HG02938 (cell line): ENCODE data around the gene FNDC4.
"Not testable (repeated sequence)": the region's sequence is repeated elsewhere in the genome, so short reads cannot be mapped to it uniquely, and the experiment has no call there.

Experiments used
- ATAC-seq: cut with Tn5 transposase; IDR thresholded peaks from one replicate; pipeline ENCODE4 v1.9.1; 2021; ENCODE audit warnings: mild to moderate bottlenecking, moderate library complexity; ENCODE audit not compliant: unreplicated experiment

The FNDC4 gene

GRCh38 chr2:27494944-27495554 is at the start of gene FNDC4:
Gene FNDC4 (minus strand): TSS chr2:27495200. CDS start chr2:27494679, 521 bp downstream.
- ATAC-seq = no peak

GRCh38 chr2:27544143-27544821 is 49.3 kb upstream of the FNDC4 start:
- no peak for ATAC-seq

- not testable (repeated sequence) for ATAC-seq
These were observed 44.6 kb upstream of the FNDC4 start for GRCh38 chr2:27539649-27540048.

GRCh38 chr2:27538839-27539450 is 43.9 kb upstream of the FNDC4 start:
- ATAC-seq = not testable (repeated sequence)

- ATAC-seq = no peak
These were observed 42.3 kb upstream of the FNDC4 start for GRCh38 chr2:27537287-27537686.

- no peak for ATAC-seq
These were observed 37.0 kb upstream of the FNDC4 start for GRCh38 chr2:27531983-27532382.

- ATAC-seq = no peak
These were observed 32.2 kb upstream of the FNDC4 start for GRCh38 chr2:27527182-27527581.

GRCh38 chr2:27522400-27522945 is 27.5 kb upstream of the FNDC4 start:
- no peak for ATAC-seq

- ATAC-seq = no peak
These were observed 25.3 kb upstream of the FNDC4 start for GRCh38 chr2:27520316-27520715.

GRCh38 chr2:27518782-27519113 is 23.7 kb upstream of the FNDC4 start:
- ATAC-seq = no peak

- no peak for ATAC-seq
These were observed 23.2 kb upstream of the FNDC4 start for GRCh38 chr2:27518113-27518781.

- no peak for ATAC-seq
These were observed 14.3 kb upstream of the FNDC4 start for GRCh38 chr2:27509326-27509725.

GRCh38 chr2:27507293-27507692 is 12.3 kb upstream of the FNDC4 start:
- no peak for ATAC-seq

GRCh38 chr2:27506587-27506986 is 11.6 kb upstream of the FNDC4 start:
- ATAC-seq = no peak

- no peak for ATAC-seq
These were observed 7.1 kb upstream of the FNDC4 start for GRCh38 chr2:27502142-27502541.

GRCh38 chr2:27501042-27501441 is 6.0 kb upstream of the FNDC4 start:
- no peak for ATAC-seq

GRCh38 chr2:27498975-27499374 is 4.0 kb upstream of the FNDC4 start:
- no peak for ATAC-seq

- no peak for ATAC-seq
These were observed 2.3 kb upstream of the FNDC4 start for GRCh38 chr2:27497288-27497627.

GRCh38 chr2:27496357-27497287 is 1.6 kb upstream of the FNDC4 start, which contains the start of gene GCKR:
Gene GCKR (plus strand): TSS chr2:27496839. CDS start chr2:27496905, 66 bp downstream.
- no peak for ATAC-seq

GRCh38 chr2:27495840-27496356 is 898 bp upstream of the FNDC4 start:
- ATAC-seq = no peak
